CD4-positive, alpha-beta memory T cell (primary cell): ENCODE measurements around the gene ACAD11. TPM values are rescaled to one million over a fixed set of nuclear protein-coding genes. Genes with fewer than 3 reads are reported as not detected.

Source experiments
- CTCF ChIA-PET: fragments of 350-600 bp; sonication (Branson Sonifier 250); formaldehyde crosslinking; loops from one replicate; lab custom pipeline; 2021; ENCODE audit warnings: inconsistent platforms; ENCODE audit not compliant: partially characterized antibody; lab: Charles Lee
- POLR2A ChIA-PET: fragments of 350-600 bp; sonication (Branson Sonifier 250); formaldehyde crosslinking; loops from one replicate; lab custom pipeline; 2021; ENCODE audit not compliant: partially characterized antibody; lab: Charles Lee
- DNase-seq, 5 donors: peaks; one replicate each; pipeline versions ENCODE4 v3.0.0 to v3.0.0-alpha.2; 2020 to 2022; ENCODE audit warnings: mixed read lengths in 1 of 5
- H3K27ac ChIP-seq: one replicate; pipeline ENCODE4 v1.7.0; 2013; ENCODE audit warnings: low read depth, low read length
- H3K27me3 ChIP-seq: 2 replicates; pipeline ENCODE4 v1.7.0; 2013; ENCODE audit warnings: mild to moderate bottlenecking, low read length, moderate library complexity; ENCODE audit not compliant: insufficient read depth
- H3K36me3 ChIP-seq: 2 replicates; pipeline ENCODE4 v1.7.0; 2013; ENCODE audit warnings: mild to moderate bottlenecking, low read length, moderate library complexity; ENCODE audit not compliant: insufficient read depth
- H3K4me1 ChIP-seq: 2 replicates; pipeline ENCODE4 v1.7.0; 2013; ENCODE audit warnings: mild to moderate bottlenecking, low read length, moderate library complexity; ENCODE audit not compliant: insufficient read depth
- H3K4me3 ChIP-seq, 2 donors: one replicate each; pipeline ENCODE4 v1.7.0; 2013; ENCODE audit warnings: low read length in 2 of 2, mild to moderate bottlenecking in 1 of 2
- H3K9me3 ChIP-seq, 2 donors: one replicate each; pipeline ENCODE4 v1.7.0; 2013; ENCODE audit warnings: low read length in 2 of 2, control low read depth in 1 of 2; ENCODE audit not compliant: control insufficient read depth in 1 of 2
- H3K27ac Mint-ChIP-seq, 7 donors: one replicate each; pipeline ENCODE4 v1.8.0; 2020 to 2021; ENCODE audit warnings: mixed read lengths in 7 of 7, mild to moderate bottlenecking in 6 of 7, inconsistent platforms in 3 of 7, moderate library complexity in 3 of 7
- H3K27me3 Mint-ChIP-seq, 2 donors: one replicate each; pipeline ENCODE4 v1.8.0; 2020 to 2021; ENCODE audit warnings: mixed read lengths in 2 of 2
- H3K36me3 Mint-ChIP-seq, 2 donors: one replicate each; pipeline ENCODE4 v1.8.0; 2020 to 2021; ENCODE audit warnings: mixed read lengths in 2 of 2, inconsistent platforms in 1 of 2, mild to moderate bottlenecking in 1 of 2
- H3K4me1 Mint-ChIP-seq, 4 donors: one replicate each; pipeline ENCODE4 v1.8.0; 2020 to 2021; ENCODE audit warnings: mixed read lengths in 4 of 4, mild to moderate bottlenecking in 1 of 4
- H3K4me3 Mint-ChIP-seq, 8 donors: one replicate each; pipeline ENCODE4 v1.8.0; 2020 to 2021; ENCODE audit warnings: mixed read lengths in 8 of 8, mild to moderate bottlenecking in 7 of 8, moderate library complexity in 6 of 8, inconsistent platforms in 3 of 8
- H3K9me3 Mint-ChIP-seq, 8 donors: one replicate each; pipeline ENCODE4 v1.8.0; 2020 to 2021; ENCODE audit warnings: mixed read lengths in 8 of 8, mild to moderate bottlenecking in 5 of 8, inconsistent platforms in 3 of 8, moderate library complexity in 1 of 8
- intact Hi-C: fragments of 100-400 bp; cut with micrococcal nuclease; formaldehyde crosslinking; loops from one replicate; pipeline ENCODE4 v1.15.1; 2023
- polyA plus RNA-seq, 2 donors: library from polyadenylated mRNA; unstranded; fragments of 300-500 nt; fragmentation: Illumina TruSeq; gene quantifications; one replicate each; pipeline ENCODE4 v1.2.3, GENCODE V29; 2021
- total RNA-seq, 2 experiments: library from RNA; stranded (reverse); gene quantifications; one replicate each; pipeline ENCODE4 v1.2.3, GENCODE V29; 2021

ACAD11 gene
- total and polyA plus RNA-seq, 4 experiments from 2014 or later: 1.7 to 26.9 (median 13.1) TPM

DNA sequence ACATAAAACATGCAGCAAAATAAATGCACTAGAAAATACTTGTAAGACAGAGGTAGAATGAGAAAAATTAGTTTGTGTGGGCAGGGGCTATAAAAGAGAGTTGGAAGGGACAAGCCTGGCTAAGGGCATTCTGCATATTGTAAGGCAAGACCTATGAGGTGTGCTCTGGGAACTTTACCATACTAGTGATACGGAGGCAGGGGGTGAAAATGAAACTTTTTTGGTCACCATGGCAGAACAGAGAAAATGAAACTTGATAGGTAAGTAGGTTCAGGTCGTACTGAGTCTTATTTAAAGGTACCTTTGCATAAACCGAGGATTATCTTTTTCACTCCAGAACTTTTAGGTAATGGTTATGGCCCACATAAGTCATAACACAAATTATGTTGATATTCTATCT lies 137.3 kb downstream of the ACAD11 start:
- no peaks in the 10 kb centered on the region for H3K4me1 ChIP-seq
- intact Hi-C loops: no loop called here
- ChIA-PET POLR2A (no interaction called here), CTCF (interaction anchor here (3.6 kb wide), 1 partner anchor 13 kb away, joined by 27 read pairs; no protein-coding TSS in a partner anchor)
- Mint-ChIP-seq H3K27me3 (no peaks in the 10 kb centered on the region), H3K4me1 (peaks cover 3 to 10% (median 9%) of the 10 kb centered on the region in 4 donors), H3K4me3 (no peak overlapping the region), H3K27ac (peak overlapping the region in 5 of 7 donors; percentile 38 to 84 (median 60)), H3K36me3 (peaks cover 56 to 78% of the 10 kb centered on the region in 2 donors), H3K9me3 (no peaks in the 10 kb centered on the region)
- peaks cover 36% of the 10 kb centered on the region for H3K36me3 ChIP-seq
- no peaks in the 10 kb centered on the region for H3K9me3 ChIP-seq
- H3K4me3 ChIP-seq: no peak overlapping the region
- no peaks in the 10 kb centered on the region for H3K27me3 ChIP-seq
- H3K27ac ChIP-seq: no peak overlapping the region
- no peak for DNase-seq

DNA sequence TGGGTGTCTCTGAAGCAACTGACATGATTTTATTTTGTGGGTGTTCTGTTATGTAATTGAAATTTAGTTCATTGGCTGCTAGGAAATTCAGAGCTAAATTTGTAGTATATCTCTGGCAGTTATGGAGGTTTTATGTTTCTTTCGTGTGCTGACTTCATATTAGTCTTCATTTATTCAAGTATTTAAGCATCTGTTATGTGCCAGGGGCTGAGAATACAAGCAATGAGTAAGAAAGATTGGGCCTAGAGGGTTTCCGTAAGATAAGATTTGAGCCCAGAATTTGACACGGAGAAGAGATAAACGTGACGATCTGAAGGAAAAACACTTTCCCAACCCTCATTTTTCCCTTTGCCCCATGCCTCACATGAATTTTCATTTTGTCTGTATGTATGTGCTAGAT lies 137.7 kb downstream of the ACAD11 start:
- no peaks in the 10 kb centered on the region for H3K9me3 Mint-ChIP-seq
- Histone ChIP-seq H3K4me1 (no peaks in the 10 kb centered on the region), H3K27ac (no peak overlapping the region), H3K36me3 (peaks cover 36% of the 10 kb centered on the region), H3K4me3 (no peak overlapping the region), H3K27me3 (no peaks in the 10 kb centered on the region), H3K9me3 (no peaks in the 10 kb centered on the region)
- peaks cover 3 to 10% (median 9%) of the 10 kb centered on the region in 4 donors for H3K4me1 Mint-ChIP-seq
- H3K27me3 Mint-ChIP-seq: no peaks in the 10 kb centered on the region
- H3K4me3 Mint-ChIP-seq: no peak overlapping the region
- DNase-seq: no peak
- H3K27ac Mint-ChIP-seq: peak overlapping the region in 3 of 7 donors; percentile 24 to 67 (median 45)
- peaks cover 58 to 80% of the 10 kb centered on the region in 2 donors for H3K36me3 Mint-ChIP-seq
- POLR2A ChIA-PET: no interaction called here
- intact Hi-C loops: no loop called here
- CTCF ChIA-PET: interaction anchor here (3.6 kb wide), 1 partner anchor 14 kb away, joined by 27 read pairs; no protein-coding TSS in a partner anchor

DNA sequence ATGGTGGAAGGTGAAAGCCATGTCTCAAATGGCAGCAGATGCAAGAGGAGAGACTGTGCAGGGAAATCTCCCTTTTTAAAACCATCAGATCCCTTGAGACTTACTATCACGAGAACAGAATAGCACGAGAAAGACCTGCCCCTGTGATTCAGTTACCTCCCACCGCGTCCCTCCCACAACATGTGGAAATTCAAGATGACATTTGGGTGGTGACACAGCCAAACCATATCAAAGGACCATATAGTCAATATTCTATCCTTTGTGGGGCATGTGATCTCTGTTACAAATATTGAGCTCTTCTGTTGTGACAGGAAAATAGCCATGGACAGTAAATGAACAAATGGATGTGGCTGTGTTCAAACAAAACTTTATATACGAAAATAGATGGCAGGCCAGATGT lies 139.7 kb downstream of the ACAD11 start:
- Histone ChIP-seq H3K4me3 (no peak overlapping the region), H3K27ac (no peak overlapping the region), H3K4me1 (no peaks in the 10 kb centered on the region), H3K9me3 (no peaks in the 10 kb centered on the region), H3K27me3 (no peaks in the 10 kb centered on the region), H3K36me3 (peaks cover 34% of the 10 kb centered on the region)
- POLR2A ChIA-PET: no interaction called here
- Mint-ChIP-seq H3K36me3 (peaks cover 57 to 84% of the 10 kb centered on the region in 2 donors), H3K9me3 (no peaks in the 10 kb centered on the region), H3K27ac (peak overlapping the region in 1 of 7 donors; percentile 47), H3K4me3 (peak overlapping the region in 1 of 8 donors; percentile 39), H3K27me3 (no peaks in the 10 kb centered on the region), H3K4me1 (peaks cover 3 to 10% (median 8%) of the 10 kb centered on the region in 4 donors)
- intact Hi-C loops: no loop called here
- no peak for DNase-seq
- CTCF ChIA-PET: interaction anchor here (3.6 kb wide), 1 partner anchor 16 kb away, joined by 27 read pairs; no protein-coding TSS in a partner anchor

DNA sequence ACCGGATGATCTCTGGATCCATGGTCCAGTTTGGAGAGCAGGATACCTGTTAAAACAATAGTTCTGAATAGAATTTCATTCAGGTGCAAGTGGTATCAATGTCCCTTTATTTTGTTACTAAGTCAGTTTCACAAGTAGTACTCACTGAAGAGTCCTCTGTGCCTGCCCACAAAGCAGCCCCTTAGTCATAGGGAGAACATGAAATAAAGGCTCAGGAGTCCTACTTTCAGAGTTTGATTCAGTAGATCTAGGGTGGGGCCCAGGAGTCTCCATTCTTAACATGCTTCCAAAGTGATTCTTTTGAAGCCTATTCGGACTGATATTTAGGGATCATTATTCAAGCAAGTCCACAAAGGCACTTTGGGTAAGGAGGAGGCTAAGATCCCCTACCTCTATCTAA lies 142.3 kb downstream of the ACAD11 start:
- intact Hi-C loops: no loop called here
- Mint-ChIP-seq H3K36me3 (peaks cover 63 to 85% of the 10 kb centered on the region in 2 donors), H3K4me1 (peaks cover 3 to 7% (median 7%) of the 10 kb centered on the region in 4 donors), H3K9me3 (no peaks in the 10 kb centered on the region), H3K27ac (no peak overlapping the region), H3K4me3 (no peak overlapping the region), H3K27me3 (no peaks in the 10 kb centered on the region)
- no peak for DNase-seq
- H3K36me3 ChIP-seq: peaks cover 27% of the 10 kb centered on the region
- H3K27me3 ChIP-seq: no peaks in the 10 kb centered on the region
- ChIA-PET CTCF (no interaction called here), POLR2A (no interaction called here)
- H3K4me3 ChIP-seq: no peak overlapping the region
- no peaks in the 10 kb centered on the region for H3K9me3 ChIP-seq
- H3K27ac ChIP-seq: no peak overlapping the region
- no peaks in the 10 kb centered on the region for H3K4me1 ChIP-seq

DNA sequence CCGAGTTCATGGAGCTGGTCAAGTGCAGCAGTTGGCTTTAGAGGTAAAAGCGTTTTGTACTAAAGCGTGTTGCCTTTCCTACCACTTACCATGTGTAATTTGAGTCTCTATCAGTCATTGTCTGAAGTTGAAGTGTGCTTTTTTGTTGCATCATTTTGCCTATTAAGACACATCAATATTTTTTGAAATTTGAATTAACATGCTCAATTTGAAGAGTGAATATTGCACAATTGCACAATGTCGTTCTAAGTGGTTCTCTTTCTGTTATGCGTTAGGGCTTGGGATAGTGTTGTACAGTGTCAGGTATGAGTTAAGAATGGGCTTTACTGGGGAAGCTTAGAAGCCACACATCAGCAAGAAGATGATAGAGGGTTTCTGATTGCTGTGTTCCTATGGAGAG lies 146.6 kb downstream of the ACAD11 start:
- no peak overlapping the region for H3K27ac ChIP-seq
- no peaks in the 10 kb centered on the region for H3K27me3 Mint-ChIP-seq
- H3K4me1 ChIP-seq: no peaks in the 10 kb centered on the region
- H3K9me3 Mint-ChIP-seq: no peaks in the 10 kb centered on the region
- POLR2A ChIA-PET: no interaction called here
- H3K36me3 Mint-ChIP-seq: peaks cover 70 to 83% of the 10 kb centered on the region in 2 donors
- no peak for DNase-seq
- H3K36me3 ChIP-seq: peaks cover 36% of the 10 kb centered on the region
- H3K4me3 ChIP-seq: no peak overlapping the region
- H3K4me1 Mint-ChIP-seq: no peaks in the 10 kb centered on the region
- H3K27me3 ChIP-seq: no peaks in the 10 kb centered on the region
- peak overlapping the region in 1 of 7 donors; percentile 24 for H3K27ac Mint-ChIP-seq
- H3K4me3 Mint-ChIP-seq: no peak overlapping the region
- no peaks in the 10 kb centered on the region for H3K9me3 ChIP-seq
- intact Hi-C loops: no loop called here
- CTCF ChIA-PET: no interaction called here

GRCh38 chr3:132509506-132509905 lies 150.1 kb downstream of the ACAD11 start:
- intact Hi-C loops: no loop called here
- no peak overlapping the region for H3K4me3 ChIP-seq
- H3K9me3 Mint-ChIP-seq: no peaks in the 10 kb centered on the region
- no peaks in the 10 kb centered on the region for H3K4me1 ChIP-seq
- no peak overlapping the region for H3K27ac Mint-ChIP-seq
- no peak for DNase-seq
- peaks cover 69 to 76% of the 10 kb centered on the region in 2 donors for H3K36me3 Mint-ChIP-seq
- no peaks in the 10 kb centered on the region for H3K9me3 ChIP-seq
- POLR2A ChIA-PET: no interaction called here
- H3K27me3 Mint-ChIP-seq: no peaks in the 10 kb centered on the region
- no peaks in the 10 kb centered on the region for H3K27me3 ChIP-seq
- H3K4me1 Mint-ChIP-seq: no peaks in the 10 kb centered on the region
- H3K27ac ChIP-seq: no peak overlapping the region
- H3K4me3 Mint-ChIP-seq: no peak overlapping the region
- peaks cover 38% of the 10 kb centered on the region for H3K36me3 ChIP-seq
- CTCF ChIA-PET: interaction anchor here (1.1 kb wide), 1 partner anchor 26 kb away, joined by 3 read pairs; no protein-coding TSS in a partner anchor

- Mint-ChIP-seq H3K36me3 (peaks cover 65 to 72% of the 10 kb centered on the region in 2 donors), H3K27me3 (no peaks in the 10 kb centered on the region), H3K4me1 (no peaks in the 10 kb centered on the region), H3K9me3 (no peaks in the 10 kb centered on the region), H3K27ac (peak overlapping the region in 1 of 7 donors; percentile 4), H3K4me3 (no peak overlapping the region)
- H3K36me3 ChIP-seq: peaks cover 38% of the 10 kb centered on the region
- no peak overlapping the region for H3K4me3 ChIP-seq
- DNase-seq: no peak
- POLR2A ChIA-PET: no interaction called here
- no peaks in the 10 kb centered on the region for H3K9me3 ChIP-seq
- CTCF ChIA-PET: interaction anchor here (1.1 kb wide), 1 partner anchor 27 kb away, joined by 3 read pairs; no protein-coding TSS in a partner anchor
- no peaks in the 10 kb centered on the region for H3K27me3 ChIP-seq
- H3K4me1 ChIP-seq: no peaks in the 10 kb centered on the region
- H3K27ac ChIP-seq: no peak overlapping the region
- intact Hi-C loops: no loop called here
These were observed 150.5 kb downstream of the ACAD11 start for GRCh38 chr3:132509096-132509495.
